Measurements from ENCODE around the gene SOX8. TPM values are rescaled to one million over a fixed set of nuclear protein-coding genes. Genes with fewer than 3 reads are reported as not detected.

The SOX8 gene
- polyA plus RNA-seq, 1 experiment = not detected

- Histone ChIP-seq H3K27ac (ENCODE audit: low read depth, low read length) (no peak overlapping the region), H3K27me3 (ENCODE audit: control insufficient read depth, insufficient read depth, low read length) (peaks cover 20% of the 10 kb centered on the region), H3K4me3 (ENCODE audit: low read depth, low read length) (no peak overlapping the region), H3K9me3 (ENCODE audit: control insufficient read depth, insufficient read depth, low read length) (peaks cover 22% of the 10 kb centered on the region; the same call in 1 of the 2 replicates)
- ChIA-PET CTCF (no interaction called here), POLR2A (no interaction called here)
- TF ChIP-seq, protein P1, sequence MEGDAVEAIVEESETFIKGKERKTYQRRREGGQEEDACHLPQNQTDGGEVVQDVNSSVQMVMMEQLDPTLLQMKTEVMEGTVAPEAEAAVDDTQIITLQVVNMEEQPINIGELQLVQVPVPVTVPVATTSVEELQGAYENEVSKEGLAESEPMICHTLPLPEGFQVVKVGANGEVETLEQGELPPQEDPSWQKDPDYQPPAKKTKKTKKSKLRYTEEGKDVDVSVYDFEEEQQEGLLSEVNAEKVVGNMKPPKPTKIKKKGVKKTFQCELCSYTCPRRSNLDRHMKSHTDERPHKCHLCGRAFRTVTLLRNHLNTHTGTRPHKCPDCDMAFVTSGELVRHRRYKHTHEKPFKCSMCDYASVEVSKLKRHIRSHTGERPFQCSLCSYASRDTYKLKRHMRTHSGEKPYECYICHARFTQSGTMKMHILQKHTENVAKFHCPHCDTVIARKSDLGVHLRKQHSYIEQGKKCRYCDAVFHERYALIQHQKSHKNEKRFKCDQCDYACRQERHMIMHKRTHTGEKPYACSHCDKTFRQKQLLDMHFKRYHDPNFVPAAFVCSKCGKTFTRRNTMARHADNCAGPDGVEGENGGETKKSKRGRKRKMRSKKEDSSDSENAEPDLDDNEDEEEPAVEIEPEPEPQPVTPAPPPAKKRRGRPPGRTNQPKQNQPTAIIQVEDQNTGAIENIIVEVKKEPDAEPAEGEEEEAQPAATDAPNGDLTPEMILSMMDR (IDR thresholded peaks at IDR 0.05; ENCODE audit: low read depth, low read length) = no peak
- DNase-seq (ENCODE audit: low read depth, low spot score) = peak; percentile 34
Measured at GRCh38 chr16:1002399-1003166, 21.0 kb downstream of the SOX8 start.

DNA sequence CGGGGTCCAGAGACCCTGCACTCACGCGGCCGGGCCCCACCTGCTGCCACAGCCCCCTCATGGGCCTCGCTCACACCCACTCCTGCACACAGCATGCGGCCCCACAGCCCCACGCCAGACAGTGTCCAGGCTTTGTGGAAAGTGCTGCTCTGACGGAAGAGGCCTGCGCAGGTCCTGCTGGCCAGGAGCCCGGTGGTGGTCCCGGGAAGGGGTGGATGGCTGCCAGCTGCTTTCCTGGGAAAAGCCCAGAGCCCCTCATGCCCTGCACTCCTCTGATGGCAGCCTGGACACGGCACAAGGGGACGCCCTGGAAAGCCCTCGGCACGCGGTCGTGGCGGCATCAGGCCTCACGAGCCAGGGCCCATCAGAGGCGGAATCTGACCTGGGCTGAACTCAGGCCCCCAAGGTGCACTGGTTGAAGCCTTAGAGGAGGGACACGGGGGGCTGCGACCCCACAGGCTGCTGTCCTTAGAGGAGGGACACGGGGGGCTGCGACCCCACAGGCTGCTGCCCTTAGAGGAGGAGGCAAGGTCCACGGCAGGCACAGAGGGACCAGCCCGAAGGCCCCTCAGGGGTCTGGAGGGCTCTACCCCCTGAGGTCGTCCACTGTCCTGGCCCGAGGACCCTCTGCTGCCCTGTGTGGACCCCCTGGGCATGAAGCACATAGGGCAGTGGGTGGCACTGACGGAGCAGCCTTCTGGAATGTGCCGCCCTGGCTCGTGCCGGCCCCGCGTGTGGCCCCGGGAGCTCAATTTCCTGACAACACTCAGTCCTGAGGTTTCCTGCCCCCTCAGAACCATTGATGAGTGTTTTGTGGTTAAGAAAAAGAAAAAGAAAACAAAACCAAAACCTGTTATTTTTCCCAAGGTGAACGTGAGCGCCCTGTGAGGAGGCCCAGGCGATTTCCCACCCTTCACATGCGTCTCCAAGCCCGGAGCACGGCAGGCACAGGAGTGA is 22.1 kb downstream of the SOX8 start:
- no peak for DNase-seq (ENCODE audit: low read depth, low spot score)
- CTCF ChIA-PET = no interaction called here
- H3K9me3 ChIP-seq (ENCODE audit: control insufficient read depth, insufficient read depth, low read length) = peaks cover 18% of the 10 kb centered on the region; the same call in 1 of the 2 replicates
- TF ChIP-seq, protein P1 (IDR thresholded peaks at IDR 0.05; ENCODE audit: low read depth, low read length) = no peak
- POLR2A ChIA-PET = no interaction called here
- H3K27ac ChIP-seq (ENCODE audit: low read depth, low read length) = no peak overlapping the region
- peaks cover 20% of the 10 kb centered on the region for H3K27me3 ChIP-seq (ENCODE audit: control insufficient read depth, insufficient read depth, low read length)
- H3K4me3 ChIP-seq (ENCODE audit: low read depth, low read length) = no peak overlapping the region

DNA sequence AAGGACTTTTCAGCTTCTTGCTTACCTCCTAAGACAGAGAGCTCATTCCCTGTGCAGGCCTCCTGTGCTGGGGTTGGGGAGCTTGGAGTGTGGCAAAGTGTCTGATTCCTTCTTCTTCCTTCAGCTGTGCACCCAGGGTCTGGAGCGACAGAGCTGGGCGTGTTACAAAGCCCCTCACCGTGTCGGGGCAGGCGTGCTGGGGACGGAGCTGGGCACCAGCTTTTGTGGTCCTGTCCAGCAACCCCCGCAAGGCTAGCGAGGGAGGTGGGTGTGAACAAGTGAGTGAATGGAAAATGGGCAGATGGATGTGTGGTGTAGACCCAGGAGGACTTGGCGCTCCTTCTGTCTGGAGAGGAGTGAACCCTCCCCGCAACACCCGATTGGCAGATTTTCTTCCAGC is 23.7 kb downstream of the SOX8 start:
- ChIA-PET CTCF (no interaction called here), POLR2A (no interaction called here)
- TF ChIP-seq, protein P1 (IDR thresholded peaks at IDR 0.05; ENCODE audit: low read depth, low read length) = no peak
- H3K4me3 ChIP-seq (ENCODE audit: low read depth, low read length) = no peak overlapping the region
- H3K27me3 ChIP-seq (ENCODE audit: control insufficient read depth, insufficient read depth, low read length) = peaks cover 29% of the 10 kb centered on the region
- peaks cover 18% of the 10 kb centered on the region; the same call in 1 of the 2 replicates for H3K9me3 ChIP-seq (ENCODE audit: control insufficient read depth, insufficient read depth, low read length)
- no peak overlapping the region for H3K27ac ChIP-seq (ENCODE audit: low read depth, low read length)
- DNase-seq (ENCODE audit: low read depth, low spot score) = no peak

- Histone ChIP-seq H3K9me3 (ENCODE audit: control insufficient read depth, insufficient read depth, low read length) (peaks cover 7% of the 10 kb centered on the region; the same call in 1 of the 2 replicates), H3K27ac (ENCODE audit: low read depth, low read length) (no peak overlapping the region), H3K4me3 (ENCODE audit: low read depth, low read length) (no peak overlapping the region), H3K27me3 (ENCODE audit: control insufficient read depth, insufficient read depth, low read length) (peaks cover 38% of the 10 kb centered on the region)
- DNase-seq (ENCODE audit: low read depth, low spot score) = no peak
- TF ChIP-seq, protein P1 (IDR thresholded peaks at IDR 0.05; ENCODE audit: low read depth, low read length) = no peak
- POLR2A ChIA-PET = no interaction called here
- CTCF ChIA-PET = no interaction called here
Measured at GRCh38 chr16:1006781-1007180, 25.2 kb downstream of the SOX8 start.
